NCI-H2196 (cell line): ENCODE measurements around the gene ARIH1.

Experiments used
- DNase-seq: peaks from one replicate; lab custom pipeline; 2025; ENCODE audit not compliant: unreplicated experiment; lab: John Stamatoyannopoulos, UW

ARIH1 gene

GRCh38 chr15:72487070-72487797 is 13.1 kb downstream of the ARIH1 start:
- no peak for DNase-seq

GRCh38 chr15:72488558-72488957 is 14.4 kb downstream of the ARIH1 start:
- DNase-seq, result no peak

GRCh38 chr15:72489943-72490554 is 15.9 kb downstream of the ARIH1 start:
- DNase-seq, result no peak

DNA sequence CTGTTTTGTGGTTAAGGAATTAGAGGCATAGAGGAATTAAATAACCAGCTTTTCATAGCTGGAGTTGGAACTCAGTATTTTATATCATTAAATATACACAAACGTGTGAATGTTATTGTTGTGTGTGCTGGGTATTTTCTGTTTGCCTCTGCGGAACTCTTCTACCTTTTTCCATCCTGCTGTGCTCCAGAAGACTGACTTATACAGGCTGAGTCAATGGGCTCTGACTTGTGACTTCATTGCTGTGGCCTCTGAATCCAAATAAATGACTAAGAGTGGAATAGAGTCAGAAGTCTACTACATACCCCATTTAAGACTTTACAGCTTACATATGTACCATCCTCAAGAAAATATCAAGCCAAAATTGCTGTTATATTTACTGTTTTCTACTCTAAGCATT is 17.6 kb downstream of the ARIH1 start:
- DNase-seq, result no peak

- DNase-seq, result no peak
These were observed 18.6 kb downstream of the ARIH1 start for GRCh38 chr15:72492733-72493132.

- no peak for DNase-seq
These were observed 19.1 kb downstream of the ARIH1 start for GRCh38 chr15:72493220-72493619.

GRCh38 chr15:72495007-72495406 is 20.9 kb downstream of the ARIH1 start:
- no peak for DNase-seq

DNA sequence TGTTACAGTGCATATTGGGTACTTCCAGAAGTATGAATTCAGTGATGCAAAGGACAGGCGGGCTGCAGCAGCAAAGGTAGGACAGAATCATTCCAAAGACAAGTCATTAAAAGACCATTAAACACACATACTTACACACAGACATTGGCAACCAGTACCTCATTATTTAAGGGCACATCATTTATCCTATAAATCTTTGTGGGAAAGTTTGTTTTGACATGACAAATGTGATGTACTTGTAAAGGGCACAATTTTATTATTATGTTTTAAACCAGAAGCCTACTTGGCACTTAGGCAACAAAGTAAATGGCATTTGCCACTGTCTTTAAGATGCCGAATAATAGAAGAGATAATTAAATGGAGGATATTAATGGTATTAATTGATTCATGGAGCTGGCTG is 22.7 kb downstream of the ARIH1 start:
- DNase-seq, result no peak

GRCh38 chr15:72497402-72497801 is 23.3 kb downstream of the ARIH1 start:
- no peak for DNase-seq

GRCh38 chr15:72502220-72502809 is 28.2 kb downstream of the ARIH1 start:
- DNase-seq, result no peak

DNA sequence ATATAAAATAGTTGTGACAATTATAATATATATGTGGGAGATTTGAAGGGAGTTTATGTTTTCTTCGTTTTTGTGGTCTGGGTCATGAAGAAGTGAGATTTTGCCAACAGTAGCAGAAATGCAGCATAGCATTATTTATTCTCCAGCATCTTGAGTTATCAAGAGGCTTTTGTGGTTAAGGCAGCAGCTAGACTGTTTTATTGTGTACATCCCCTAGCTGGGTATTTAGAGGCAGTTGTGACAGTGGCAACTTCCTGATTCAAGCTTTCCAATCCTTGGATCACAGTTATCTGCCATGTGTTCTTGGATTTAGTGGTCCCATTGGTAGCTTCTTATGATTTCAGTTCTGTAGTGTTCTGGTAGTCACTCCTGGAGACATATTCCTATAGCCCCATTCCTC is 29.0 kb downstream of the ARIH1 start:
- DNase-seq, result no peak

- DNase-seq, result no peak
These were observed 33.4 kb downstream of the ARIH1 start for GRCh38 chr15:72507402-72508092.

GRCh38 chr15:72509484-72509883 is 35.4 kb downstream of the ARIH1 start:
- no peak for DNase-seq

DNA sequence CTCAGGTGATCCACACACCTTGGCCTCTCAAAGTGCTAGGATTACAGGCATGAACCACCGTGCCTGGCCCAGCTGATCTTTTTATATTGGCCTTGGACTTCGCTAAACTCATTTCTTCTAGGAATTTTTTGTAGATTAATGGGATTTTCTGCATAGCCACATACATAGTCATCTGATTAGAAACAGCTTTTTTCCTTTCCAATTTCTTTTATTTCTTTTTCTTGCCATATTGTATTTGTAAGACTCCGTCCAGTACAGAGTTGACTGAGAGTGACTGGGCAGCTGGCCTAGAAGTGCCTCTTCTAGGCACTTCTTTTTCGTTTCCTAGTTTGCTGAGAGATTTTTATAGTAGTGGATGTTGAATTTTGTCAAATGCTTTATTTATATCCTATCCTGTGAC is 37.4 kb downstream of the ARIH1 start:
- no peak for DNase-seq

GRCh38 chr15:72515591-72516389 is 41.7 kb downstream of the ARIH1 start:
- DNase-seq, result no peak

- DNase-seq, result no peak
These were observed 42.6 kb downstream of the ARIH1 start for GRCh38 chr15:72516777-72517176.

- no peak for DNase-seq
These were observed 47.6 kb downstream of the ARIH1 start for GRCh38 chr15:72521682-72522081.

- no peak for DNase-seq
These were observed 59.0 kb downstream of the ARIH1 start for GRCh38 chr15:72532991-72533601.

GRCh38 chr15:72534523-72534922 is 60.4 kb downstream of the ARIH1 start:
- no peak for DNase-seq

DNA sequence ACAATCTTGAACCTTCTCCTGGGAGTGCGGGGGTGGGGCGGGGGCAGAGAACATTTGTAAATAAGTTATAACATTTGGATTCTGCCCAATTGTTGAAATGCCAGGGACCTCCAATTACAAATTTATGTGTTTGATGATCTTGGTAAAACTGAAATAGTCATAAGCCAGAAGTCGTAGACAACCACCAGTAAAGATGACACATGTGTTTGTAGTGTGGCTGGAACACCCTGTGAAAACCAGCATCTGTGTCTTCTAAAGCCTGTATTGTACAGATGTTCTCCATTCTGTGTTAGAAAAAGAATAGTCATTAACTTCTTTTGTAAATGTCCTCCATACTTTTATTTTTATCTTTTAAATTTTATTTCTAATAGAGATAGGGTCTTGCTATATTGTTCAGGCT is 61.8 kb downstream of the ARIH1 start:
- DNase-seq, result no peak

- no peak for DNase-seq
These were observed 62.4 kb downstream of the ARIH1 start for GRCh38 chr15:72536506-72536905.
